ENCODE data around the gene CNTN5.

Gene CNTN5

DNA sequence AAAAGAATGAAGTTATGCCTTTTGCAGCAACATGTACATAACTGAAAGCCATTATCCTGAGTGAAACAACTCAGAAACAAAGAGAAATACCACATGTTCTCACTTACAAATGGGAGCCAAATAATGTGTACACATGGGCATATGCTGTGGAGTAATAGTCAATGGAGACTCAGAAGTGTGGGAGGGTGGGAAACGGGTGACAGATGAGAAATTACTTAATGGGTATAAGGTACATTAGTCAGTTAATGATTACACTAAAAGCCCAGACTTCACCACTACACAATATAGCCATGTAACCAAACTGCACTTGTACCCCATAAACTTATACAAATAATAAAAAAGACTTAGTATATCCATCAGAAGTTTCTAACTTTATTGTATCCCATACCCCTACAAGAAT is 992.3 kb downstream of the CNTN5 start:
- DNase-seq (ENCODE audit: low read depth in 2 of 2, low spot score in 1 of 2), result no peak

DNA sequence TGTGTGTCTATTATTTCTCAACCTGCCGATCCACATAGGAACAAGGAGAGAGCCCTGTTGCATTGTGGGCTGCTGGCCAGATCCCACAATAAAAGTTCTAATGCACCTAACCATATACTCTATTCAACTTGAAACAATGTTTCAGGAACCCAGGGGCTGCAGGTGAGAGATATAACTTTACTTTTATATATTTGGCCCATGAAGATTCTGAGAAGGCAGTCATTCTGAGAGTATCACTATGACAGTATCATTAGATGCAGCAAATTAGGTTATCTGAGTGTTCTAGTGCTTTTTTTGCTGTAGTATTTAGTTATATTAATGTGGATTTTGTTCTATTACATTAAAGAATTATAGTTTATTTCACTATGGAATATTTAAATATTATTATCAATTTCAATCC is 1011.2 kb downstream of the CNTN5 start:
- DNase-seq (ENCODE audit: low read depth in 2 of 2, low spot score in 1 of 2), result no peak

DNA sequence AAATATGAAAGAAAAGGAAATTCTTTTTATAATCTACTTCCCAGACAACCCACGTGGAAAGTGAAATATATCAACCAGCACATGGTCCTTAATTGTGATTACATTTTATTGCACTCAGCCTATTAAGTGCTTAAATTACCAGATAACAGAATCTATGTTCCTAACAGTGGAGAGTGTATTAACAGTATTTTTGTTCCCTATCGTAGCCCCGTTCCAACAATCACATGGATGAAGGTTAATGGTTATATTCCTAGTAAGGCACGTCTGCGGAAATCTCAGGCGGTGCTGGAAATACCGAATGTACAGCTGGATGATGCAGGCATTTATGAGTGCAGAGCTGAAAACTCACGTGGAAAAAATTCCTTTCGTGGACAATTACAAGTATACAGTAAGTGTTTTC is 1040.3 kb downstream of the CNTN5 start:
- DNase-seq (ENCODE audit: low read depth in 2 of 2, low spot score in 1 of 2), result no peak

DNA sequence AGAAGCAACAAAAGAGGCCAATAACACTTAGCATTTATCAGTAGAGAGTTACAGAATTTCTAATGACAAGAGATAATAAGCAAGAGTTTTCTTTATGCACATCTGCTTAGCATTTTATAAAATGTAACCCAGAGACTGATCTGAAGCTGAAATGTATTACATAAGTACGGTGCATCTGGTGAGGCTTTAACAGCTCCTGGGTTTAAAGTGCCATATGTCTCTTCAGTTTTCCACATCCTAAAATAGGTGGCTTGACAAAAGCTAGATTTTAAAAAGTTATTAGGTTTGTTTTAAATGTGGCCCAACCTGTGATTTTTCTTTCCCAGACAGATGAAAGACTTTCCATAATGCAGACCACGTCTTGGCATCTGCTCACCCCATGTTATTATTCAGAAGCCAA is 1045.7 kb downstream of the CNTN5 start:
- DNase-seq (ENCODE audit: low read depth in 2 of 2, low spot score in 1 of 2), result no peak

DNA sequence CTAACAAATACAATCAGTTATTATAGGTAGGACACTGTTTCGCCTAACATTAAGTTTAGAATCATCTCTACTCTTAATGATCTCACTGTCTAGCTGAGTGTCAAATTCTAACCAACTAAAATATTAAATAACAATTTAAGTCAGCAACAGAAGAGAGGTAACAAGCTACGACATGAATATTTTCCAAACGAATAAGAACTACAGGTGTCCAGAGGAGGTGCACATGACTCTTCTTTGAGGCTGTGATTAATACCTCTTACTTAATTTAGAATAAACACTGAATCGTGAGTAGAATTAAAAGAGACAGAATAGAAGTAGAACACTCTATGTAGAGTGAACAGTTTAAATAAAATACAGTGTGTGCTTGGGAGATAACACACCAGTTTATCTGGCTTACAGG is 1047.4 kb downstream of the CNTN5 start:
- no peak for DNase-seq (ENCODE audit: low read depth in 2 of 2, low spot score in 1 of 2)

DNA sequence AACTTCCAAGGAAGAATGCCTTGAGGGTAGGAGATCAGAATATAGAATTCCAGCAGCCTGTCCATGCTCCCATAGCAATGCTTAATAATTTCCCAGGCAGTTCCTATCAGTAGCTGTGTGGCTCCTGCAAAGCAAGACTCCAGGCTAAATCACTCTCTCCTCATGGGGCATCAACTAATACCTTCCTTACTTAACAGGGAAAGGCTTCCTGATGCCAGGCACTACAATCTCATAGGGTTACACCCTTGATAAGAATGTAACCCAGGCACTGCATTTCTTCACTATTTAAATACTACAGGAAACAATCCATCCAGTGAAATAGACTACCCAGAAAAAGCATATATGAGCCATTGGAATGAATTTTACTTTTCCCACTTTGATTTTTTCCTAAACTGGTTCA is 1051.4 kb downstream of the CNTN5 start:
- DNase-seq (ENCODE audit: low read depth in 2 of 2, low spot score in 1 of 2), result no peak

DNA sequence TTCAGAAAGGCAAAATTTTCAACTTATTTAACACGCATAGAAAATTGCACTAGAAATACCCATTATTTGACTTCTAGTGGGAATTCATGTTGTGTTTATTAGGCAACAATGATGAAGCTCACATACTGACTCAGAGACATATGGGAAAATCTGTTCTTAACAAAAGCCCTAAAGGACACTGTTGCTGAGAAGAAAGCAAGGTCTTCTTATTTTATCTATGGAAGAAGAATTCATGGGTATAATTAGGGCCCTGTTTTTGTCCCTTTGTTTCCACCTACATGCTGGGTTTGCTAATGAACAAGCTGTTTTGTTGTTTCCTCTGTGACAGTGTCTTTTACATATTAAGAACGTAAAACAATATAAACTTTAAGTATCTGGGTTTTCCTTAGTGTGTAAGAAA is 1059.6 kb downstream of the CNTN5 start:
- DNase-seq (ENCODE audit: low read depth in 2 of 2, low spot score in 1 of 2), result no peak

DNA sequence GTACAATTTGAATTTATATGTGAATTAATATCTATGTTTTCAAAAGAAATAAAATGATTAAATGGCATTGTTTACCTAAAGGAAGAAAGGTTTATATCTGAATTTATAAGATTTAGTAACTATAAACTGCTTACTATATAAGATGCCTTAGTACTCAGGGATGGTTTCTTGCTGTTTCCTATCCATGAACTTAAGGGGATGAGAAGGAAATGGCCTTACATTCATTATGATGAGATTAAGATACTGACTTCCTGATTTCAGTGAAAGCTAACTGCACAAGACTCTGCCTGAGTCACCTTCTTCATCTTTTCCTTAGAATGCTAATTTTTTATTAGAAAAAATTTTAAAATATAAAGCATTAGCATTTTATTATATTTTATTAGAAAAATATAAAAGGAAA is 1060.1 kb downstream of the CNTN5 start:
- no peak for DNase-seq (ENCODE audit: low read depth in 2 of 2, low spot score in 1 of 2)

DNA sequence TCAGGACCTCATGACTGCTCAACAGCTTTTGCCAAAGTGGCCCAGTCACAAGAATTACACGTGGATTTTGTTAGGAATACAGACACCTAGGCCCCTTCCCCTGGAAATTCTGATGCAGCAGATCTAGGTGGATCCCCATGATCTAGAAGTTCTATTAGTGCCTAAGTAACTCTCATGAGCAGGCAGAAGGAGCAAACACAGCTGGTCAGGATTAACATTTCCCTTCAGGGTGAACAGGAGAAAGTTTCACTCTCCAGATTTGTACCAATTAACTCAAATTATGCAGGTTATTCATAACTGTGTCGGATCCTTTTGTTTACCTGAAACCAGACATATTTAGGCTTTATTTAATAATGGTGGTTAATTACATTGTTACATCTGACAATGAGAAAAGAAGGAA is 1072.9 kb downstream of the CNTN5 start:
- DNase-seq (ENCODE audit: low read depth in 2 of 2, low spot score in 1 of 2), result no peak

DNA sequence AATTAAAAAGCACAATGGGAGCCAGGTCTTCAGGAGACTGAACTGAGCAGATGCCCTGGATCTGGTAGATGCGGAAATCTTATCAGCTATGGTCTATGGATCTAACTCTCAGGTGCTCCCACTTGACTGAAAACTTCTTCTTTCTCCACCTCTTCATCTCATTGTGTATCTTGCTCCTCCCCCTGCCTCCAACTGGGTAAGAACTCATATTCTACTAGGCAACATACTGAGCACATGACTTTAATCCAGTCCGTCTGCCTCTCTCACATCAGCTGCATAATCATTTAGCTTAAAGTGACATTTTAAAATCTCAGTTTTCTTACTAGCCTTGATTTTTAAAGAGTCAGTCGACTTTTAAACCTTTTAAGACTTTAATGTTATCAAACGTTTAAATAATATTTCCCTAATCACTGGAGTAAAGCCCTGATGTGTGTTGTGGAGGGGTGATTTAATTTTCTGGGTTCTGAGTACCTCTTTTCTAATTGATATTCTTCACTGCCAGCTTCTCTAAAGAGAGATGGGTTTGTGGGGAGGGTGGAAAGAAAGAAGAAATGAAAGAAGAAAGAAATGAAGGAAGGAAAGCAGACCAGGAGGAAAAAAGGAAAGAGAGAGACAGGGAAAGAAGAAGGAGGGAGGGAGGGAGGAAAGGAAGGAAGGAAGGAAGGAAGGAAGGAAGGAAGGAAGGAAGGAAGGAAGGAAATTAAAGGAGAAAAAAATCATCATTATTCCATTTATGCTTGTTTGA is 1073.5 kb downstream of the CNTN5 start:
- DNase-seq (ENCODE audit: low read depth in 2 of 2, low spot score in 1 of 2), result no peak

DNA sequence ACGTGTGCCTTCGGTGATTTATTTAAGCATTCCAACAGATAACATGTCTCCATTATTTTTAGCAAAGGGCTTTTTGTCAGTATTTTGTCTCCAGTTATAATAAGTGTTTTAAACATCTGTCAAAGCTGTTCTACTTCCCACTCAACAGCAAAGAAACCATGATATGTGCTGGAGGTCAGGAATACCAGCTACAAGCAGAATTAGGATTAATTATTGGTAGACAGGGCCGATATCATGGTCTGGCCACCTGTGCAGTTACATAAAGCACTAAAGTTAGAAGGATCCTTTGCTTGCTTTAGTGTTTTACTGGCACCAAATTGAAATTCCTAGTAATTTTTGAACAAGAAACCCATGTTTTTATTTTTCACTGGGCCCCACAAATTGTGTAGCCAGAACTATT is 1075.1 kb downstream of the CNTN5 start:
- no peak for DNase-seq (ENCODE audit: low read depth in 2 of 2, low spot score in 1 of 2)

DNA sequence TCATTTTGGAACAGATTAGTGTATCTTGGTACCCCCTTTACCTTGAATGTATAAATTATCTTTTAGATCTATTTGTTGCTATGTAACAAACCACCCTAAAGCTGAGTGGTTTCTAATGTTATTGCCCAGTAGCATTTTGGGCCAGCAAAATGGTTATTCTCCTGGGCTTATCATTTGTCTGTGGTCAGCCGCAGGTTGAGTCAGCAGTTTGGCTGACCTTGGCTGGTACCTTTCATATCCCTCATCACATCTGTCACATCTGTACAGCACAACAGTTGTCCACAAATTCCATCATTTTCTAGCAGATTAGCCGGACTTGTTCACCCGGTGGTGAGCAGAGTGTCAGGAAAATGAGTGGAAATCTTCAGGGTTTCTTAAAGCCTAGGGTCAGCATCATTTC is 1077.8 kb downstream of the CNTN5 start:
- no peak for DNase-seq (ENCODE audit: low read depth in 2 of 2, low spot score in 1 of 2)

DNA sequence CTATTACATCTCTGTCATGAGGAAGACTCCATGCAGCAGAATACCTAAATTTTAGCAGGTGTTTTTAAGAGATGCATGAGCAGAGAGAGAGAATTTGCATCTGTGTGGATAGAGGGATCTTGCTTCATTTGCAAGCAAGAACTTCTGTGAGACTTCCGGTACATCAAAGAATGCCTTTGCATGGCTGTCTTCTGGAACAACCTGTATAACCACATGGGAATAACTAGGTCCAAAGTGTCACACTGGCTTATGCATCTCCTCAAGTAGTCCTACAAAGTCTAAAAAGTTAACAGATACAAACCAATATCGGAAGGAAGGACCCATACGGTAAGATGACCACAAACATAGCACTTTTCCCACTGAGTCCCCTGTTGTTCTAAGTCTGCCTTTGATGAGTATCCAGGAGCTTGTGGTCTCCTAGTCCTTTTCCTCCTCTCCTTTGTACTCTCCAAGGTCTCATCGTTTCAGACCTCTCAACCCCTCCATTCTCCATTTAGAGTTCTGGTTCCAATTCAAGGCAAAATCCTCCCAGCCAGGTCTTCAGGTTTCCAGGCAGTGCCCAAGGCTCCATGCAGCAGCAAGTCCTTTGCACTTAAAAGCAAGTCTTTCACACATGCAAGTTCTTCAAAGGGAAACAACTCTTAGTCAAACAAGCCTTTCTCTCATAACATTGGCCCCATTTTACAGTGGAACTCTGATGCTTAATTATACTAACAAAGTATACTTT is 1084.7 kb downstream of the CNTN5 start:
- DNase-seq (ENCODE audit: low read depth in 2 of 2, low spot score in 1 of 2), result no peak

DNA sequence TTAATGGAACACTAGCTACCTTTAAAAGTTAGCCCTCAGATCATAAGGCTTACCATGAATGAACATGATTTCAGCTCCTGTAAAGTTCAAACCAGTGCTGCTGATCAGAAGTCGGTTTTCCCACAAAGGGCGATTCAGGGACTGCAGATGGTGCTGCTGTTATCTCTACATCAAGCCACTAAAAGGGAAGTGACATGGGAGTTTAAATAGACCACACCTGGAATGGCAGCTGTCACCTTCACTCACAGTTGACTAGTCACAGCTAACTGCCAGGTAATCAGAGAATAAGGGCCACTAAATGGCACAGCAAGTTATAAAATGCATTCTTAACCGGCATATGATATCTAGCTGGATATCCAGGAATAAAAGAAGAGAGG is 1085.2 kb downstream of the CNTN5 start:
- no peak for DNase-seq (ENCODE audit: low read depth in 2 of 2, low spot score in 1 of 2)

DNA sequence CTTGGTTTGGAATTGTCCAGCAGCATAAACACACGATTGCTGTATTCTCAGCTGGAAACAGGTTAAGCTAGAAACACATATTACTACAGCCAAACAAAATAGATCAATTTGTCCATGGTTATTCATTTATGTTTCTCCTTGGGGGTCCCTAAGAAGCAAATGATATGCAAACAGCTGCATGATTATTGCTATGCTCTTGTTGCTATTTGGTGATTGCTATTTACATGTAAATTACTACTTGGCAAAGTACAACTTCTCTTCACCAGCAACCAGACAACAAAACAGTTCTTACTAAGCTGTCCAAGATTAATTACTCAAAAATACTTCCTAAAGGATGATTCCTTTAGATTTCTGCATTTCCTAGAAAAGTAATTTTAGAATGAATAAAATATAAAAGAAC is 1098.4 kb downstream of the CNTN5 start:
- DNase-seq (ENCODE audit: low read depth in 2 of 2, low spot score in 1 of 2), result no peak

DNA sequence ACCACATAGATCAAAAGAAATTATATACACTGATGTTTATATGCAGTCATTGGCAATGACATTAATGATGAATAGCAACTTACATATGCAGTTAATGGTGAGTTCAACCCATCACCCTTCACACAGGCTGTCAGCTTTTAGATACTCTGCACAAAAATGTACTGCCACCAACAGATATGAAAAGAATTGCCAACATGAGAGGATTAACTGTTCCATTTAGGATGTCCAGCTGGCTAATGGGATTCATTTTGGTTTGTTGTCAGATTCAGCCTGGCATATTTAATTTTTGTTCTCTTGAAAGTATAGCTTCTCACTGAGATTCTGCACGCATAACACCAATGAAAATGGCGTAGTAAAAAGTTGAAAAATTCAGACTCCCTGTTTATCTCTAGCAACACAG is 1112.4 kb downstream of the CNTN5 start:
- DNase-seq (ENCODE audit: low read depth in 2 of 2, low spot score in 1 of 2), result no peak

DNA sequence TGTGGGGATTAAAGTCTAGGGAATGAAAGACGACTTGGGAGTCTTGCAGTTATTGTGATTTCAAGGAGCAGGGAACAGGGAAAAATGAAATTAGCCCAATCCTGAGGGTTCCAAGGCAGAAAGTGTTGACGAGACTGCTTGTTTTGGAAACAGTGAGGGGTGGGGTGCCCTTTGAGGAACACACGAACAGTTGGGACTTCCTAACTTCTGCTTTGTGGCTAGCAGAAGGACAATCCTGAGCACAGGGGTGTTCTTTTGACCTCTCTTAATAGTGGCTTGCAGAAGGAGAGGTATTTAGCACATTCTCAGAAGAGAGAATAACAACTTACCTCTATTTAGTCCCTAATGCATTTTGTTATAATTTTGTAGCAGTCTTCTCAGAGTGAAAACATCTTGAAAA is 1120.5 kb downstream of the CNTN5 start:
- DNase-seq (ENCODE audit: low read depth in 2 of 2, low spot score in 1 of 2), result no peak

DNA sequence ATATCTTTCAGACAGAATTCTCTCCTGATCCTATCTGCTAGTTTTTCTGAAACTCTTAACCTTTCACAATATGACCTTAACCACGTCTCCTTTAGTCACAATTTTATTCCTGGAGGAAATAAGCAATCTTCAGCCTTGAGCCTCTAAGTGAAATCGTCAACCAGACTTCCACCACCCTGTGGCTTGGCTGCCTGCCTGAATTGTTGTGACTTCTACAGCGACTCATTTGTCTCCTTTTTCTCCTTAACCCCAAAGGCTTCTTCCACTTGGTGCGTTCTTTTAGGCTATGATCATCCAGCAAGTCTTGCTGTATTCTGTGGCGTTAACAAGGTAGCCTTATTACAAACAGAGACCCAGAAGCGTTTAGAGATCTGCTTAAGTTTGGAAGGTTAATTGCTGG is 1131.2 kb downstream of the CNTN5 start:
- no peak for DNase-seq (ENCODE audit: low read depth in 2 of 2, low spot score in 1 of 2)

DNA sequence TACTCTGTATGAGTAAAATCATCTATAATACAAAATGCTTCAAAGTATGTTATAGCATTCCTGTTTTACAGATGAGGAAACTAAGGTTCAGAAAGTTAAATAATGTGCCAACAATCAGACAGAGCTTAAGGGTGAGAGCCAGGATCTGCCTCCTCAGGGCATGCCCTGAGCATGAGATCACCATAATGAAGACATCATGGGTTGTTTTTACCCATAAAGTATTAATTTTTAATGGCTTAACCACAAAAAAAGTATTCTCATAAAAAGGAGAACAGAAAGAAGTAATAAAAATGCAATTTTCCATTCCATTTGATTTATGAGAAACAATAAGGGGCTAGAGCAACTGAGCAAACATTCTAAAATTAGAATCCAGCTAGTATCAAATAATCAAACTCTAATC is 1132.0 kb downstream of the CNTN5 start:
- DNase-seq (ENCODE audit: low read depth in 2 of 2, low spot score in 1 of 2), result no peak

DNA sequence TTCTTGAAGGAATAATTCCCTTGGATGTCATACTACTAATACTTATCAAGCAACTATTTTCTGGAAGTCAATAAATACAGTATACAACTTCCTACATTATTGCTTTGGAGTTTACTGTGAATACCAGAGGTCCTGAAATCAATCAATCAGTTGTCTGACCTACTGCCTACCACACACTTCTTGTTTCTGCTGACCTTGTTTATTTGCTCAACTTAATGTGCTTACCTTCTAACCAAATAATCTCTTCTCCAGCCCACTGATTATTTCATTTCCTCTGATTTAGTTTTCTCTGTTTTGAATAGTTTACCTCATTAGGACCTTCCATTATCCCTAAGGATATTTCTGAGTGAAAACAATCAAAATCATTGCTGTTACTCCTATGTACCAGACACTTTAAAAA is 1142.7 kb downstream of the CNTN5 start:
- DNase-seq (ENCODE audit: low read depth in 2 of 2, low spot score in 1 of 2), result no peak

DNA sequence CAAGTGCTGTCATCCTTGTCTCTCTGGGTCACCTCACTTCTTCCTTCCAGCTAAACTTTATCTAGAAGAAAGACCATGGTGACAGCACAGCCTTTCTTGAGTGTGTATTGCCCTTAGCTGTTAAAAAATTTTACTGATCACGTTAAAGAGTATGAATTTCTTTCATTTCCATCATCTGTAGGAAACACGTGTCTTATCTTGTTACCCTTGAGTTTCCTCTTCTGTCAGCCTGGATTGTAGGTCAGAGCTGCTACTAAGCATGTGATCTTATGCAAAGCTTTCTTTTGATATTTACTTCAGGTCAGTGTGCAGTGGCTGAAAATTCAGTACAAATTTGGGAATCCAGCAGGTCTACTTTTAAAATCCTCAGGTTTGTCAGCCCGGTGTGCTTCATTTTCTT is 1154.1 kb downstream of the CNTN5 start:
- no peak for DNase-seq (ENCODE audit: low read depth in 2 of 2, low spot score in 1 of 2)

DNA sequence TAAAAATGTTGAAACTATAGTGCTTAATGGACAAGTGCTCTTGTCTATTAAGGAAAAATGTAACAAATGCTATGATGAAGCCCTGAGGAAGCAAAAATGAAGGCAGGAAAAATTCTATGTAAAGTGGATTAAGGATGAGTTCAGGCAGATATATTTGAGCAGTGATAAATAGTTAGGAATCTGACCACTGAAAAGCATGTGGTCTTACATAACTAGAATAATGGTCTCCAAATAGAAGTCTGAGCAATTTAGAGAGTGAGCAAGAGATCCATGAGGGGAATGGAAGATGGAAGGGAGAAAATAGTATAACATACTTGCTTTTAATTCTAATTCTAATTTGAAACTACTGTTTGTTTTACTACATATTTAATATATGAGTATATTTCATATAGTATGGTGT is 1155.7 kb downstream of the CNTN5 start:
- no peak for DNase-seq (ENCODE audit: low read depth in 2 of 2, low spot score in 1 of 2)

DNA sequence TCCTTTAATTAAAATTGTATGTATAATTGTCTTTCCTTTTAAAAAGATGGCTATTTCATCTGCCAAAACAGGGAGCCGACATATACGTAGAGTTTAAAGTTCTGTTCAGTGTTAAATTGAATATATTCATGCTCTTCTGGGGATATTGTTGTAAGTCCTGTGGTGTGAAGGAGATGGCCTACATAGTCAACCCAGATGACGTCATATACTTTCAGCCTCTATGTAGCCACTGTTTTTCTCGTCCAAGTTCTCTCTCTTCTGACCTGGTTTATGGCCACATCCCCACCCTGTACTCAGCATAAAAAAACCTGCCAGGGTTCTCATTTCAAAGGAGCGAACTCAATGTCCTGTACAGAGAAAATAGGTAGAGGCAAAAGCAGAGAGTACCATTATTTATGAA is 1156.9 kb downstream of the CNTN5 start:
- no peak for DNase-seq (ENCODE audit: low read depth in 2 of 2, low spot score in 1 of 2)
